ENCODE data around the gene KIRREL3. TPM values are rescaled to one million over a fixed set of nuclear protein-coding genes. Genes with fewer than 3 reads are reported as not detected.

Gene KIRREL3
- total and polyA plus RNA-seq, 2 of the 4 experiments (the other 2 are of a cell fraction), result 10.9 to 15.9 TPM

- ChIA-PET POLR2A (ENCODE audit: unreplicated experiment) (no interaction called here), CTCF (no interaction called here)
- TF ChIP-seq, protein P1, sequence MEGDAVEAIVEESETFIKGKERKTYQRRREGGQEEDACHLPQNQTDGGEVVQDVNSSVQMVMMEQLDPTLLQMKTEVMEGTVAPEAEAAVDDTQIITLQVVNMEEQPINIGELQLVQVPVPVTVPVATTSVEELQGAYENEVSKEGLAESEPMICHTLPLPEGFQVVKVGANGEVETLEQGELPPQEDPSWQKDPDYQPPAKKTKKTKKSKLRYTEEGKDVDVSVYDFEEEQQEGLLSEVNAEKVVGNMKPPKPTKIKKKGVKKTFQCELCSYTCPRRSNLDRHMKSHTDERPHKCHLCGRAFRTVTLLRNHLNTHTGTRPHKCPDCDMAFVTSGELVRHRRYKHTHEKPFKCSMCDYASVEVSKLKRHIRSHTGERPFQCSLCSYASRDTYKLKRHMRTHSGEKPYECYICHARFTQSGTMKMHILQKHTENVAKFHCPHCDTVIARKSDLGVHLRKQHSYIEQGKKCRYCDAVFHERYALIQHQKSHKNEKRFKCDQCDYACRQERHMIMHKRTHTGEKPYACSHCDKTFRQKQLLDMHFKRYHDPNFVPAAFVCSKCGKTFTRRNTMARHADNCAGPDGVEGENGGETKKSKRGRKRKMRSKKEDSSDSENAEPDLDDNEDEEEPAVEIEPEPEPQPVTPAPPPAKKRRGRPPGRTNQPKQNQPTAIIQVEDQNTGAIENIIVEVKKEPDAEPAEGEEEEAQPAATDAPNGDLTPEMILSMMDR (conservative IDR thresholded peaks at IDR 0.05; ENCODE audit: low read depth, low read length), result no peak
- no peak for TF ChIP-seq MAZ (IDR thresholded peaks at IDR 0.05; ENCODE audit: borderline replicate concordance, low read depth, low read length)
- no peak for TF ChIP-seq NFE2L2 (IDR thresholded peaks at IDR 0.05; ENCODE audit: low read depth, low read length)
- TF ChIP-seq BHLHE40 (IDR thresholded peaks at IDR 0.05; ENCODE audit: low read depth, low read length), result no peak
- no peak for TF ChIP-seq MXI1 (IDR thresholded peaks at IDR 0.05; ENCODE audit: borderline replicate concordance, low read depth, low read length)
- TF ChIP-seq RCOR1 (IDR thresholded peaks at IDR 0.05; ENCODE audit: insufficient replicate concordance, low read length), result no peak
- no peak for TF ChIP-seq MAFK (IDR thresholded peaks at IDR 0.05; ENCODE audit: low read depth, low read length)
- no peak for TF ChIP-seq RFX5 (IDR thresholded peaks at IDR 0.05; ENCODE audit: low read depth, low read length)
- TF ChIP-seq, protein P2, sequence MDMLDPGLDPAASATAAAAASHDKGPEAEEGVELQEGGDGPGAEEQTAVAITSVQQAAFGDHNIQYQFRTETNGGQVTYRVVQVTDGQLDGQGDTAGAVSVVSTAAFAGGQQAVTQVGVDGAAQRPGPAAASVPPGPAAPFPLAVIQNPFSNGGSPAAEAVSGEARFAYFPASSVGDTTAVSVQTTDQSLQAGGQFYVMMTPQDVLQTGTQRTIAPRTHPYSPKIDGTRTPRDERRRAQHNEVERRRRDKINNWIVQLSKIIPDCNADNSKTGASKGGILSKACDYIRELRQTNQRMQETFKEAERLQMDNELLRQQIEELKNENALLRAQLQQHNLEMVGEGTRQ (IDR thresholded peaks at IDR 0.05; ENCODE audit: low read depth, low read length), result no peak
- TF ChIP-seq ELK1 (IDR thresholded peaks at IDR 0.05; ENCODE audit: borderline replicate concordance, low read depth, low read length), result no peak
- no peak for TF ChIP-seq CHD1 (IDR thresholded peaks at IDR 0.05; ENCODE audit: low read depth, low read length)
- TF ChIP-seq SMC3 (IDR thresholded peaks at IDR 0.05; ENCODE audit: low read depth, low read length), result no peak
- no peak for TF ChIP-seq CEBPB (IDR thresholded peaks at IDR 0.05; ENCODE audit: low read depth, low read length)
- no peak for TF ChIP-seq POLR2A (IDR thresholded peaks at IDR 0.05; ENCODE audit: low read depth, low read length)
- no peak for TF ChIP-seq FOS (IDR thresholded peaks at IDR 0.05; ENCODE audit: low read depth, low read length)
- no peak for TF ChIP-seq RAD21 (IDR thresholded peaks at IDR 0.05; ENCODE audit: low read length)
- H3K56ac ChIP-seq (ENCODE audit: extremely low read depth, insufficient read depth, low read length), result no peak overlapping the region
- no peak overlapping the region for H4K5ac ChIP-seq (ENCODE audit: low read depth, low read length)
- no peaks in the 10 kb centered on the region for H4K20me1 ChIP-seq (ENCODE audit: insufficient read depth, low read length)
- H3K4me2 ChIP-seq (ENCODE audit: low read depth, low read length), result no peak overlapping the region
- no peak overlapping the region for H3K23ac ChIP-seq (ENCODE audit: low read depth, low read length)
- no peak overlapping the region for H3K18ac ChIP-seq (ENCODE audit: low read depth, low read length)
- no peak overlapping the region for H2BK5ac ChIP-seq (ENCODE audit: low read depth, low read length, poor library complexity, severe bottlenecking)
- intact Hi-C loops (cut with micrococcal nuclease) (no loop called here), in situ Hi-C loops (cut with MboI; ENCODE audit: low sequenced_read_pairs) (no loop called here), dilution Hi-C loops (cut with HindIII; ENCODE audit: low sequenced_read_pairs, unreplicated experiment) (no loop called here)
- H3K4me3 ChIP-seq (ENCODE audit: insufficient read depth, low read depth, low read length), result no peak overlapping the region
- no CpG with 5 or more reads among the region's 2 CpGs for WGBS, 2 experiments (ENCODE audit: extremely low coverage in 2 of 2, insufficient read length in 1 of 2)
- no peaks in the 10 kb centered on the region for H3K36me3 ChIP-seq (ENCODE audit: control insufficient read depth, insufficient read depth, low read length)
- H3K4me1 ChIP-seq (ENCODE audit: control insufficient read depth, insufficient read depth, low read length), result no peaks in the 10 kb centered on the region
- H3K9ac ChIP-seq (ENCODE audit: low read depth, low read length), result no peak overlapping the region
- H2AFZ ChIP-seq (replicated peaks; ENCODE audit: low read length, poor library complexity), result no peak overlapping the region
- no peak overlapping the region for H3K27ac ChIP-seq (ENCODE audit: insufficient read depth, low read length)
- peak overlapping the region; percentile 24; the same call in 1 of the 2 replicates for H2AK5ac ChIP-seq (ENCODE audit: low read depth, low read length)
- no TSS peak for BruUV-seq (replicated peaks)
- DNase-seq (no peak), ATAC-seq (ENCODE audit: low read depth) (no peak)
- H4K8ac ChIP-seq (ENCODE audit: low read depth in 2 of 2, low read length in 2 of 2), result no peak overlapping the region
- peaks cover 2% of the 10 kb centered on the region; the same call in 1 of the 2 replicates for H3K27me3 ChIP-seq (ENCODE audit: control insufficient read depth, insufficient read depth, low read length)
- no peaks in the 10 kb centered on the region for H3K9me3 ChIP-seq (ENCODE audit: control insufficient read depth, insufficient read depth, low read length)
- H3K4ac ChIP-seq (ENCODE audit: low read depth, low read length), result no peak overlapping the region
- no peak overlapping the region for H2BK20ac ChIP-seq (ENCODE audit: low read depth, low read length)
- no peak overlapping the region for H3K14ac ChIP-seq (replicated peaks; ENCODE audit: low read depth, low read length)
- H3K79me1 ChIP-seq (ENCODE audit: low read depth in 1 of 2, low read length in 2 of 2), result no peaks in the 10 kb centered on the region
- 0 out of 2 replicates have a peak, but pooled peaks cover 2% of the 10 kb centered on the region for H3K9me1 ChIP-seq (ENCODE audit: insufficient read depth, low read length)
- no peak overlapping the region for H2AK9ac ChIP-seq (replicated peaks; ENCODE audit: low read depth, low read length, poor library complexity)
- H2BK15ac ChIP-seq (ENCODE audit: low read depth, low read length), result no peak overlapping the region
- no peak overlapping the region for H4K91ac ChIP-seq (ENCODE audit: insufficient read depth, low read depth, low read length)
- no peak overlapping the region for H2BK120ac ChIP-seq (ENCODE audit: low read depth, low read length)
Measured at GRCh38 chr11:126502159-126502558, 498.4 kb downstream of the KIRREL3 start.

Data from IMR-90 (cell line).